GM12878 (cell line): Measurements from ENCODE around the gene CD207. TPM values are rescaled to one million over a fixed set of nuclear protein-coding genes. Genes with fewer than 3 reads are reported as not detected.

ENCODE experiments used
- ATAC-seq: fragments of 200-7000 bp; cut with Tn5 transposase; 3 replicates; pipeline ENCODE4 v1.9.1; 2020; ENCODE audit warnings: mild to moderate bottlenecking, moderate library complexity
- BruUV-seq: library from RNA; stranded (reverse); fragments of 400-500 nt; replicated peaks from 2 replicates; lab custom pipeline; 2021; lab: Mats Ljungman, UMichigan
- CTCF ChIA-PET: fragments of 300-600 bp; sonication (Branson Sonifier 250); formaldehyde crosslinking; extraction: SDS; loops from one replicate; lab custom pipeline; 2021; ENCODE audit warnings: inconsistent platforms; lab: Yijun Ruan, JAX
- POLR2A ChIA-PET: fragments of 350-600 bp; formaldehyde crosslinking; extraction: SDS; loops from one replicate; lab custom pipeline; 2021; ENCODE audit warnings: inconsistent platforms; lab: Charles Lee
- RAD21 ChIA-PET: fragments of 300-600 bp; sonication (Branson Sonifier 250); formaldehyde crosslinking; loops from one replicate; lab custom pipeline; 2023; ENCODE audit warnings: antibody characterized with exemption; ENCODE audit not compliant: unreplicated experiment; lab: Charles Lee
- SMC1A ChIA-PET: fragments of 300-600 bp; sonication (Branson Sonifier 250); formaldehyde crosslinking; loops from one replicate; lab custom pipeline; 2023; ENCODE audit not compliant: unreplicated experiment, uncharacterized antibody; lab: Charles Lee
- DNase-seq: peaks from one replicate; pipeline ENCODE4 v3.0.0-alpha.2; 2011; ENCODE audit warnings: low read depth, low spot score
- FAIRE-seq: peaks from 3 replicates; lab custom pipeline; 2011; peaks lifted over from hg19 to GRCh38; lab: Jason Lieb, UNC
- H2AFZ ChIP-seq: 2 replicates; pipeline ENCODE4 v1.6.0; 2011; ENCODE audit warnings: low read depth, low read length, control low read depth; ENCODE audit not compliant: control insufficient read depth
- H3K27ac ChIP-seq: 2 replicates; pipeline ENCODE4 v1.5.1; 2011; ENCODE audit warnings: control low read depth; ENCODE audit not compliant: control insufficient read depth, insufficient read depth
- H3K27me3 ChIP-seq, 2 experiments: replicated peaks in 1 of 2; 2 replicates each; pipeline versions ENCODE4 v1.6.0 to v1.6.1; 2011; ENCODE audit warnings: low read length in 1 of 2; ENCODE audit not compliant: control insufficient read depth in 2 of 2, insufficient read depth in 2 of 2
- H3K36me3 ChIP-seq, 2 experiments: 2 replicates each; pipeline ENCODE4 v1.5.1; 2011; ENCODE audit warnings: low read length in 1 of 2; ENCODE audit not compliant: control insufficient read depth in 2 of 2, insufficient read depth in 2 of 2
- H3K4me1 ChIP-seq: 2 replicates; pipeline ENCODE4 v1.6.1; 2011; ENCODE audit warnings: mild to moderate bottlenecking, low read length, moderate library complexity, mixed read lengths; ENCODE audit not compliant: control insufficient read depth, insufficient read depth
- H3K4me2 ChIP-seq: 2 replicates; pipeline ENCODE4 v1.6.0; 2011; ENCODE audit warnings: control low read depth; ENCODE audit not compliant: control insufficient read depth, insufficient read depth
- H3K4me3 ChIP-seq: fragments of 200-600 bp; sonication (generic); 2 replicates; pipeline ENCODE4 v1.5.1; 2016
- H3K79me2 ChIP-seq: 2 replicates; pipeline ENCODE4 v1.6.0; 2011; ENCODE audit warnings: low read length; ENCODE audit not compliant: control insufficient read depth, insufficient read depth
- H3K9ac ChIP-seq: 2 replicates; pipeline ENCODE4 v1.8.0; 2011; ENCODE audit warnings: low read length, control low read depth, mixed read lengths; ENCODE audit not compliant: control insufficient read depth, insufficient read depth
- H3K9me3 ChIP-seq: replicated peaks from 3 replicates; pipeline ENCODE4 v1.5.1; 2011; ENCODE audit warnings: mild to moderate bottlenecking, low read length; ENCODE audit not compliant: control insufficient read depth, insufficient read depth
- H4K20me1 ChIP-seq: 2 replicates; pipeline ENCODE4 v1.6.0; 2011; ENCODE audit not compliant: control insufficient read depth, insufficient read depth
- BHLHE40 ChIP-seq, 2 experiments: fragments of 450-650 bp in 1 of 2; IDR thresholded peaks; 2 replicates each; pipeline ENCODE4 v1.6.1; 2011 to 2017; ENCODE audit warnings: low read depth in 2 of 2, borderline replicate concordance in 1 of 2, improper control_type of control experiment in 1 of 2, low read length in 1 of 2, mild to moderate bottlenecking in 1 of 2
- EGR1 ChIP-seq, 2 experiments: IDR thresholded peaks; 1 replicate in 1 of 2; 2 replicates in 1 of 2; pipeline ENCODE4 v1.6.1; 2011 to 2012; ENCODE audit warnings: low read depth in 2 of 2, low read length in 2 of 2, borderline replicate concordance in 1 of 2, mild to moderate bottlenecking in 1 of 2, moderate library complexity in 1 of 2
- RELB ChIP-seq: fragments of 450-650 bp; IDR thresholded peaks from 2 replicates; pipeline ENCODE4 v1.6.1; 2017; ENCODE audit warnings: low read depth, mild to moderate bottlenecking, moderate library complexity
- TCF7 ChIP-seq: IDR thresholded peaks from 2 replicates; pipeline ENCODE4 v1.6.1; 2014; ENCODE audit warnings: antibody characterized with exemption, borderline replicate concordance
- YBX1 ChIP-seq: fragments of 450-650 bp; IDR thresholded peaks from 2 replicates; pipeline ENCODE4 v1.6.1; 2016; ENCODE audit warnings: antibody characterized with exemption
- ZNF592 ChIP-seq: fragments of 450-650 bp; IDR thresholded peaks from 2 replicates; pipeline ENCODE4 v1.6.1; 2017; ENCODE audit warnings: mild to moderate bottlenecking, moderate library complexity
- WGBS: methylation state at CpG from one replicate; pipeline ENCODE4 v1.1.6; 2016; ENCODE audit warnings: low lambda C conversion rate; ENCODE audit not compliant: insufficient replicate concordance, insufficient coverage; ENCODE audit errors: missing lambda C conversion rate; 5-methylcytosine and 5-hydroxymethylcytosine counted together
- in situ Hi-C: fragments of 300-500 bp; cut with MboI; formaldehyde crosslinking; loops from 9 replicates; pipeline ENCODE4 v1.14.3; 2018; ENCODE audit warnings: mixed read lengths
- intact Hi-C: fragments of 100-400 bp; cut with micrococcal nuclease; formaldehyde crosslinking; loops from one replicate; pipeline ENCODE4 v1.14.2; 2022; ENCODE audit not compliant: unreplicated experiment
- polyA plus RNA-seq, 11 experiments: library from polyadenylated mRNA; depleted of rRNA in 4 of 11; unstranded in 6 of 11; stranded (reverse) in 5 of 11; fragments of >200 nt; fragmentation: Nextera tagmentation in 4 of 11; fragmentation: Illumina TruSeq in 1 of 11; extraction: Ambion mirVana in 4 of 11; extraction: Trizol in 1 of 11; gene quantifications; 1 replicate in 1 of 11; 2 replicates in 10 of 11; pipeline versions ENCODE4 v1.2.1 to v1.2.3, GENCODE V29; 2011 to 2016; ENCODE audit warnings: inconsistent platforms in 2 of 11, missing spikeins in 2 of 11, low read depth in 1 of 11
- total RNA-seq, 4 experiments: library from RNA; depleted of rRNA in 3 of 4; stranded (reverse); fragments of >200 nt in 3 of 4; fragmentation: Illumina TruSeq in 1 of 4; extraction: Trizol in 1 of 4; gene quantifications; 2 replicates each; pipeline versions ENCODE4 v1.2.1 to v1.2.3, GENCODE V29; 2013 to 2021

The CD207 gene
- total and polyA plus RNA-seq, 10 of the 15 experiments (the other 5 are each of a cell fraction or from before 2014, with no cell fraction given) = not detected

- TF ChIP-seq ZNF592 = no peak
- no peak for TF ChIP-seq YBX1
- no peak for TF ChIP-seq EGR1 (IDR thresholded peaks at IDR 0.05; ENCODE audit: borderline replicate concordance in 1 of 2, low read depth in 2 of 2, low read length in 2 of 2)
Measured at GRCh38 chr2:70807828-70808118, 27.8 kb downstream of the CD207 start (continued).

GRCh38 chr2:70807102-70807827, 28.4 kb downstream of the CD207 start:
- H2AFZ ChIP-seq = no peak overlapping the region
- no peaks in the 10 kb centered on the region for H3K79me2 ChIP-seq
- in situ Hi-C loops = no loop called here
- TF ChIP-seq RELB (no peak), TCF7 (no peak), BHLHE40 (IDR thresholded peaks at IDR 0.05; ENCODE audit: borderline replicate concordance in 1 of 2, low read depth in 2 of 2, low read length in 1 of 2) (no peak)
- TF ChIP-seq, all 136 proteins: peak for 0
- H4K20me1 ChIP-seq = no peaks in the 10 kb centered on the region
- H3K27ac ChIP-seq = no peak overlapping the region
- ATAC-seq (no peak), DNase-seq (no peak), FAIRE-seq (no peak)
- CTCF ChIA-PET = no interaction called here
- 43% methylated on average over 6 of the region's 6 CpGs for WGBS
- POLR2A ChIA-PET = no interaction called here
- no TSS peak for BruUV-seq
- RAD21 ChIA-PET = no interaction called here
- no peaks in the 10 kb centered on the region for H3K27me3 ChIP-seq
- no peak overlapping the region for H3K9ac ChIP-seq
- no peaks in the 10 kb centered on the region for H3K9me3 ChIP-seq
- no peaks in the 10 kb centered on the region for H3K36me3 ChIP-seq
- intact Hi-C loops = no loop called here
- SMC1A ChIA-PET = no interaction called here
- no peak overlapping the region for H3K4me2 ChIP-seq
- H3K4me3 ChIP-seq = no peak overlapping the region
- no peaks in the 10 kb centered on the region for H3K4me1 ChIP-seq
